GM10847 (cell line): ENCODE data around the gene PPM1D.
A peak's percentile ranks its signal among the peaks of the same experiment; 100 is the strongest.

Source experiments
- POLR2A ChIP-seq: IDR thresholded peaks from 2 replicates; pipeline ENCODE4 v1.6.1; 2011; ENCODE audit not compliant: insufficient read length; ENCODE audit errors: extremely low read depth

The PPM1D gene

DNA sequence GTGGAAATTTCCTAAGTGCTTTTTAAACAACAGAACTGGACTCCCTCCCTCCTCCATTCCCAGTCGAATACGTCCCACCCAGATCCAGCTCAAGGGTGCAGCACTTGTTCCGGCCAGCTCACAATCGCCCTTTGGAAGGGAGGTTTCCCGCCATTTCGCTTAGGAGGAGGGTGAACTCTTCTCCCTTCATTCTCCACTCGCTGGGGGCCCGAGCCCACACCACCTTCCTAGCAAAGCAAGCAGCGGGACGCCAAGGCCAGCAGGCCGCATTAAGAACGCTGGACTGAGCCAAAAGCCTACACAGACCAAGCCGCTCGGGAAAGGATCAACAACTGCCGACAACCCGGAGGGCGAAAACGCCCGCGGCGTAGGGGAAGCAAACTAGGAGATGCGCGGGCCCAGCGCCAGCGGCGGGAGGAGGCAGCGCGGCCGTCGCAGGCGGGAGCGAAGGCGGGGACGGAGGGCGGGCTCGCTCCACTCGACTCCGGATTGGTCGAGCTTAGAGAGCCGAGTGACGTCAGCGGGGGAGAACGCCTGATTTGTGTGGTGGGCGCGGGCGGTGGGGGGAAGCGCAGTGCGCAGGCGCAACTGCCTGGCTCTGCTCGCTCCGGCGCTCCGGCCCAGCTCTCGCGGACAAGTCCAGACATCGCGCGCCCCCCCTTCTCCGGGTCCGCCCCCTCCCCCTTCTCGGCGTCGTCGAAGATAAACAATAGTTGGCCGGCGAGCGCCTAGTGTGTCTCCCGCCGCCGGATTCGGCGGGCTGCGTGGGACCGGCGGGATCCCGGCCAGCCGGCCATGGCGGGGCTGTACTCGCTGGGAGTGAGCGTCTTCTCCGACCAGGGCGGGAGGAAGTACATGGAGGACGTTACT lies at the start of gene PPM1D:
Gene PPM1D (plus strand): TSS at position 574 of the 870 bp plus-strand sequence. CDS start 222 bp downstream, at position 796.
- peak; percentile 93 for TF ChIP-seq POLR2A

DNA sequence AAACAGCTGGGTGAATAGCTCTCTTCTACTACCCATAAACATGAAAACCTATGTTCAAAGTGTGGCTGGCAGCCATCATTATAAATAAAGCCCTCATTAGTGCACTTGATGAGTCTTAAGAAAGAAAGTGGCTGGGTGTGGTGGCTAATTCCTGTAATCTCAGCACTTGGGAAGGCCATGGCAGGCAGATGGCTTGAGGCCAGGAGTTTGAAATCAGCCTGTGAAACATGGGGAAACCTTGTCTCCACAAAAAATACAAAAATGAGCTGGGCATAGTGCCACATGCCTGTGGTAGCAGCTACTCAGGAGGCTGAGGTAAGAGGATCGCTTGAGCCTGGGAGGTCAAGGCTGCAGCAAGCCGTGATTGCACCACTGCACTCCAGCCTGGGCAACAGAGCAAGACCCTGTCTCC lies 45.6 kb upstream of the PPM1D start:
- TF ChIP-seq POLR2A, result no peak

DNA sequence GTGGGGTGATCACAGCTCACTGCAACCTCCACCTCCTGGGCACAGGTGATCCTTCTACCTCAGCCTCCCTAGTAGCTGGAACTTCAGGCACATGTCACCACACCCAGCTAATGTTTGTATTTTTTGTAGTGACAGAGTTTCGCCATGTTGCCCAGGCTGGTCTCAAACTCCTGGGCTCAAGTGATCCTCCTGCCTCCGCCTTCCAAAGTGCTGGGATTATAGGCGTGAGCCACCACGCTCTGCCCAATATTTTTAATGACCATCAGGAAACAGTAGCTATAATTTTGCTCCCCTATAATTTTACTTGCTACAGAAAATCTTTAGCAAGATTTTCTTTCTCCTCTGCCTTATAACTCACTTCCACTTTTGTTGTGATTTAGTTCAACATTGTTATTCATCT lies 44.2 kb upstream of the PPM1D start:
- TF ChIP-seq POLR2A, result no peak

DNA sequence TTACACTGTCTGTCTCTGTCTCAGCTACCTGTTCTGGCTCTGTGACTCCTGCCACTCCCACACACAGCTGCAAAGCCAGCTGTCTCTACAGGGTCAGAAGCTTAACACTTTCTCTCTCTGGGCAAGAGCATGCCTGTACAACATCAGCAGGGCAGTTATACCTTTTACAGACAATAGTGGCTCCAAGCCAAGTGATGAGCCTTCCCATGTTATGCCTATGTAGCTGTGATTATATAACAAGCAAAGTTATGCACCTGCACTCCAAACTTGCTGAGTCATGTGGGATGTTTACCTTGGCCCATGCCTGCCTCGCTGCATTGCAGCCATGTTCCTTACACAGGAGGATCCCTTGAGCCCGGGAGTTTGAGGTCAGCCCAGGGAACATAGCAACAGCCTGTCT lies 42.2 kb upstream of the PPM1D start:
- no peak for TF ChIP-seq POLR2A

DNA sequence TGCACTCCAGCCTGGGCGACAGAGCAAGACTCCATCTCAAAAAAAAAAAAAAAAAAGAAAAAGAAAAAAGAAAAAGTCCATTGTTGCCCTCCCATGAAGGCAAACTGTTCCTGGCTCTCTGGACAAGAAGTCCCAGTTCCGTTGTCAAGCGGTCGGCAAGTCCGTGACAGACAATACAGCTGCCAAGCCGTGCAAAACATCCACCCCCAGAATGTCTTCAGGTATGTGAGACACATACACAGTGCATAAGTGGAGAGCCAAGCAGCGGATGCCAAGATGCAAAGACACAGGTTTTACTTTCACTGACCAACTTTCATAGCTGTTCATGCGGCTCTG lies 40.4 kb upstream of the PPM1D start:
- no peak for TF ChIP-seq POLR2A

DNA sequence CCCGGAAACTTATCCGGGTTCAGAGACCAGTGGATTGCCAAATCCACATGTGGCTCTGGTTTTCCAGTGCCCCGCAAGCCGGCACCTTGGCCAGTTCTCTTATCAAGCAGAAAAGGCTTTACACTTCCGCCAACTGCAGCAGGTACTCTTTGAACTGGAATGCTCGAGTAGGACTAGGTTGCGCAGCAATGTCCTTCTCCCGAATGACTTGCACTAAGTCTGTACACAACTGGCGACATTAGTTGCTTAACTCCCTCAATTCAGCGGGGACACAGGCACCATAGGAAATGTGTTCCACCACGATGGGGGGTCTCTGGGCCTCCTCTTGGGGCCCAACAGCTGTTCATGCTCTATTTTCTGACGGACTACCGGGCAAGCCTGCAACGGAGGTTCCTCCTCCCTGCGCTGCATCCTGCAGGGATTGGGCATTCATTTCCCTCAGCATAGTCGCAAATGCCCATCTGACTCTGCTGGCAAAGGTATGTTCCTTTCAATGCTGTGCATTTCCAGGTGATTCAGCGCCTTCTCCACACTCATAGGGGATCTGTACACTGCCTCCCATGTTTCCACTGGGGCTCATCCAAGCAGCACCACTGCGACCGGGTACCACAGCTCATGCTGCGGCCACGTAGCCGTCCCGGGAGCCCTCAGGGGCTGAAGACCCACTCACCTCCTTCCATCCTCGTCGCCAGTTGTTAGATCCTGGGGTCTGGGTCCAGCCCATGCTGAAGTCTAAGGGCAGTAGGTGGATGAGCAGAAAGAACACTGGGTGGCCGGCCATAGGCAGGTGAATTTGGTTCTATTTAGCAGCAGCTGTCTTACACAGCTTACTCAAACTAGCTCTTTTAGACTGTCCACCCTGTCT lies 39.8 kb upstream of the PPM1D start:
- no peak for TF ChIP-seq POLR2A

DNA sequence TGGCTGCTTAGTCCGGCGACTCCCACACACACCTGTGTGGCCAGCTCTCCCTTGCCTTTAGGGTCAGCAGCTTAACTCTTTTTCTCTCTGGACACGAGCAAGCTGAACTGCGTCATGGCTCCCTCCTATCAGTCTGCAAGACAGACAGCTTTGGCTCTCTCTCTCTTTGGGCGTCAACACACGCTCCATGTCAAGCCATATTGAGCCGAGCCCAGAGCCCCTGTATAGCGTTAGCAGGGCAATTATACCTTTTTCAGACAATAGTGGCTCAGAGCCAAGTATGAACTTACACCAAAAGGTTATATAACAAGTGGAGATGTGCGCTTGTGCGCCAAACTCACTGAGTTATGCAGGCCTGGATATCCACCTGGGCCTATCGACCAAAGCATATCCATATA lies 39.1 kb upstream of the PPM1D start:
- no peak for TF ChIP-seq POLR2A

DNA sequence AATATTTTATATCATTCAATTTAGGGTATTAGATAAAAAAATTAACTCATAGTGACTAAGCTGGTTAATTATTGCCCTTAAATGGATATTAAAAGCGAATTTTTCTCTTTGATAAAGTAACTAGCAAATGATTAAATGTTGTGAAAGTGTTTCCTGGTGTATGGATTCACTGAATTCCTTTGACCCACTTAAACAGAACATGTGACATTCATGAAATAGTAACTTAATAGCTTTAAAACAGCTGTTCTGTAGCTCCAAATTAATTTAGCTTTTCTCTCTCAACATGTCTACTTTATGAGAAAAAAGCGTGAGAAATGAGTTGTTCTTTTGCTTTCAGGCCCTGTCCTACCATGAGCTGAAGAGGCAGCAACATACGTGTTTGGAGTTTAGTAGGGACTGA lies 37.6 kb upstream of the PPM1D start:
- no peak for TF ChIP-seq POLR2A

DNA sequence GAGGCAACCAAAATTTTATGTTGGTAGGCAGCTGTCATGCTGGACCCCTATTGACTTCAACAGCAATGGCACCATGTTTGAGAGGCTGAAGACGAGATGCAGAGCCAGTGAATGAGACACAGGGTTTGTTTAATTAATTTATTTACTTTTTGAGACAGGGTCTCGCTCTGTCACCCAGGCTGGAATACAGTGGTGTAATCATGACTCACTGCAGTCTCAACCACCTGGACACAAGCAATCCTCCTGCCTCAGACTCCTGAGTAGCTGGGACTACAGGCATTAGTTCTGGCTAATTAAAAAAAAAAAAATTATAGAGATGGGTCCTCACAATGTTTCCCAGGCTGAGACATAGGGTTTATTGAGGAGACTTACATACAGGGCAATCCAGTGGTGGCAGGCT lies 36.2 kb upstream of the PPM1D start:
- TF ChIP-seq POLR2A, result no peak

DNA sequence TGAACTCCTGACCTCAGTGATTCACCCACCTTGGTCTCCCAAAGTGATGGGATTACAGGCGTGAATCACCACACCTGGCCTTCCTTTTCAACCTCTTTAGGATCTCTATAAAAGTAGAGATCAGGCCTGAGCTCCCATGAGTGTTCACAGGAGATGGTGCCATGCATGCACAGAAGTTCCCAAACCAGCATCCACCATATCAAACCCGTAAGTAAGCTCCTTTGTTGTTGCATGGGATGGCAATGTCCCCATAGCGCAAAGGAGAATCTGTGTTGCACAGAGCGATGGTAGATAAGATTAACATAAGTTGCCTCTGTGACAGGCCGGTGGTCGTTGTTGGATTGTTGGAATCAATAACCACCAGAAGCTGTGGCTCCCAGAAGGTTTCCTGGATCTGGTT lies 34.8 kb upstream of the PPM1D start:
- no peak for TF ChIP-seq POLR2A

DNA sequence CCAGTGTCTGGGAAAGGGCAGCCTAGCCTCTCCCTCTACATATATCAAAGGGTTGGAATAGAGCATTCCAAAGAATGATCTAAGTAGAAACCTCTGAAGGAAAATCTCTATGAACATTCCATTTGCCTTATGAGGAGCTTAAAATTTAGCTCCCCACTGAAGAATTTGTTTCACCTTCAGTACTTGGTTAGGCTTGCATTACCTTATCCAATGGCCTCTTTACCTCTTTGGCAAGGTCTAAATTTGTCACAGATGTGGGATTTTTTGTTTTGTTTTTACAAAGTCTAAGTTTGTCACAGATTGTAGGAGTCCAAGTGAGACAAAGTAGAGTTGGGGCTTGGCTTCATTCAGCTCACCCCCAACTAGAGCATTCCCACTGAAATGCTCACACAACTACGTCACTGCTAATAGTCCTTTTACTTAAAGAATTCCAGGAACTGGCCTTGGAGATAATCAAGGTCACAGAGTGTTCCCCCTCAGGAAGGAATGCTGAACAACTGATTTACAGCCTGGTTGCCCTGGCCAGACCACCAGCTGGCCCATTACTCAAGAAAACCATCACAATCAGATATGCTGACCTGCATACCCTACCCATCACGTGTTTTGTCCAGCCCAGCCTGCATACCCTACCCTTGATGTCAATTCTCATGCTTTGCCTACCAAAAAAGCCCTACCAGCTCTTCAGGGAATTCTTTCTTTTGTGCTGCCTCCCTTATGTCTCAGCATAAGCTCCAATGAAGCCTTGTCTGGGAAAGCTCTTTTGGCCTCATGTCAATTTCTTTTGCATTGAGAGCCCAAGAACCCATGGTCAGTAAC lies 26.5 kb upstream of the PPM1D start:
- no peak for TF ChIP-seq POLR2A

DNA sequence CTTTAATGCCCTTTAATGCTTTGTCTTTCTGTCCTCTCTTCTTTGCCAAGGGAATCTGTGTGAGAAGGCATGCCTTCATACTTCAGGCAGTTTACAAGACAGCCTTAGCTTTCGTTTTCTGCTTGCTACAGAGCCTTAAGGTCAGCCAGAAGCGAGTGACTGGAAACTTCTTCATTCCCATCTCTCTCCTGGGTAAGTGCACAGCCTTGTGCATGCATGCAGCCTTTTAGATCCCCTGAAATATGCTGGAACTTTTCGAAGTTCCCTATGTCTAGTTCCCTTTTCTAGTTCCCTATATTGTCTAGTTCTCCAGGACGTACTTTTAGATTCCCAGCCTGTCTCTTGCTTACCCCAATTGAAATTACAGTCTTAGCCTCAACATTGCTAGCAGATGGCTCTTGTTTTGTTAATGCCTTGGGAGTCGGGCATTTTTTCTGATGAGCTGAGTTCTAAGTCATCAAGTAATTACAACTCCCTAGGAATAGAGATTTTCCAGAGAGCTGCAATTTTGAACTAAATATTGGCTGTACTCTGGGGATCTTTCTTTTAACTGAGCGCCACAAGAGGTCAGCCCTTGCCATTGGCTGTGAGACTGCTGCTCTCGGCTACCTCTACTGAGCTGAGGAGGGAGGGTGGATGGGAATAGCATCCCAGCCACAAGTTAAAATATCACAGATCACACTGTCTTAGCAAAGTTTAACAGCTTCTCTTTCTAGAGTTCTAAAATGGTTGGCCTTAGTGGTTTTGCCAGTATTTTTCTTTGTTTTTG lies 22.7 kb upstream of the PPM1D start:
- no peak for TF ChIP-seq POLR2A

DNA sequence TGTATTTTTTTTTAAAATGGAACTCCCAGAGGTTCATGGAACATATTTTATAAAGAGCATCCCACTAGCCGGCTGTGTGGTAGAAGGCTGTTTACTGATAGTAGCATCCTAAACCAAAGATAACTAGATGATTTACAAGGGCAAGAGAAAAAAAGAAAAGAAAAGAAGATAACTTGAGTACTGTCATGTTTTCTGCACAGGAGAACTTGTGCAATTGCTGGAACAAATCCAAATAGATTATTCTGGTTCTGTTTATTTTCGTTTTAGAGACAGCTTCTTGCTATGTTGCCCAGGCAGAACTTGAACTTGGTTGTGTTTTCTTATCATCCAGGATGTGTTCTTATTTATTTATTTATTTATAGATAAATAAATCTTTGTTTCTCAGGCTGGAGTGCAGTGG lies 20.9 kb upstream of the PPM1D start:
- no peak for TF ChIP-seq POLR2A

DNA sequence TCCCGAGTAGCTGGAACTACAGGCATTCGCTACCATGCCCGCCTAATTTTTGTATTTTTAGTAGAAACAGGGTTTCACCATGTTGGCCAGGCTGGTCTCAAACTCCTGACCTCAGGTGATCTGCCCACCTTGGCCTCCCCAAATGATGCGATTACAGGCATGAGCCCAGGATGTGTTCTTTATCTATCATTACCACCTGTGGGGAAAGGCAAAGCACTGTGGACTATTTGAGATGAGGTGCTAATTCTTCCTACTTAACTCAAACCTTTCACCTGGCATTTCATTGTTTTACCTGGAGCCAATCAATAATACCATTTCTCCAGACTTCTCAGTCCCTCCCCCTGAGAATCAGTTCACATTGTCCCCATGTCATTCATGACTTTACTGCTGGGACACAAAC lies 20.4 kb upstream of the PPM1D start:
- no peak for TF ChIP-seq POLR2A

DNA sequence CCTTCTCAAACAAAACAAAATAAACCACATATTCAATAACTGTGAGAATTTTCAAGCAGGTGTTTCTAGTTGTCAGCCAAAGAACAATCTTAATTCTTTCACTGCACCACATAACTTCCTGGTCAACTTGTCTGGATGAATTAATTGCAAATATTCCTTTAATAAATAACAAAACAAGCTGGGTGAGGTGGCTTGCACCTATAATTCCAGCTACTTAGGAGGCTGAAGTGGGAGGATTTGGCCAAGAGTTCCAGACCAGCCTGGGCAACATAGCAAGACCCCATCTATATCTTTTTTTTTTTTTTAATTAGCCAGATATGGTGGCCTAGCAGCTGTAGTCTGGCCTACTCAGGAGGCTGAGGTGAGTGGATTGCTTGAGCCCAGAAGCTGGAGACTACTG lies 17.0 kb upstream of the PPM1D start:
- no peak for TF ChIP-seq POLR2A
